ENCODE data around the gene AGER.

GRCh38 chr6:32214126-32214525 is 30.1 kb upstream of the AGER start:
- TF ChIP-seq CTCF (IDR thresholded peaks at IDR 0.05) (no peak), POLR2A (IDR thresholded peaks at IDR 0.05) (no peak)
